Mucosa of descending colon (tissue), 3 donors: Measurements from ENCODE around the gene PDS5A. TPM values are rescaled to one million over a fixed set of nuclear protein-coding genes. Genes with fewer than 3 reads are reported as not detected.

ENCODE experiments used
- ATAC-seq: fragments of 200-7000 bp; cut with Tn5 transposase; one replicate; pipeline ENCODE4 v1.9.1; 2020; ENCODE audit warnings: mild to moderate bottlenecking, moderate library complexity
- DNase-seq, 3 donors: peaks; one replicate each; pipeline ENCODE4 v3.0.0-alpha.2; 2020
- H3K36me3 ChIP-seq: fragments of 200-600 bp; one replicate; pipeline ENCODE4 v1.8.0; 2021; ENCODE audit warnings: low read depth, mild to moderate bottlenecking
- H3K4me1 ChIP-seq: fragments of 200-600 bp; one replicate; pipeline ENCODE4 v1.8.0; 2021; ENCODE audit warnings: low read depth, mild to moderate bottlenecking
- H3K4me3 ChIP-seq: fragments of 200-600 bp; one replicate; pipeline ENCODE4 v1.8.0; 2021; ENCODE audit warnings: mild to moderate bottlenecking
- H3K9me3 ChIP-seq: fragments of 200-600 bp; one replicate; pipeline ENCODE4 v1.8.0; 2021; ENCODE audit warnings: mild to moderate bottlenecking
- intact Hi-C, 2 donors: fragments of 100-400 bp; cut with DNase I in 1 of 2; cut with micrococcal nuclease in 1 of 2; formaldehyde crosslinking; loops; one replicate each; pipeline versions ENCODE4 v1.11.0 to v1.11.1; 2022; cut with DNase I, micrococcal nuclease
- total RNA-seq, 3 donors: library from RNA; stranded (reverse); fragmentation: NEBNext Ultra II Directional in 2 of 3; extraction: Animal tissue kit (Norgen Biotek cat#: 25700) in 2 of 3; gene quantifications; one replicate each; pipeline versions ENCODE4 v1.2.1 to v1.2.4, GENCODE V29; 2021 to 2023
- TF ChIP-seq, protein P1 (sequence below): fragments of 200-600 bp; IDR thresholded peaks from one replicate; pipeline ENCODE4 v1.8.0; 2022; ENCODE audit warnings: antibody characterized with exemption, mild to moderate bottlenecking
- donor health status: DM: no; HTN: no; CAD: no; lungs with moderate emphysema.
- donor health status: DM: no; HTN: no; CAD: no.
- donor health status: DM: no; HTN: yes; CAD: no.

PDS5A gene
- total RNA-seq, 3 donors from 2014 or later = 53.4 to 68.3 (median 64.7) TPM

DNA sequence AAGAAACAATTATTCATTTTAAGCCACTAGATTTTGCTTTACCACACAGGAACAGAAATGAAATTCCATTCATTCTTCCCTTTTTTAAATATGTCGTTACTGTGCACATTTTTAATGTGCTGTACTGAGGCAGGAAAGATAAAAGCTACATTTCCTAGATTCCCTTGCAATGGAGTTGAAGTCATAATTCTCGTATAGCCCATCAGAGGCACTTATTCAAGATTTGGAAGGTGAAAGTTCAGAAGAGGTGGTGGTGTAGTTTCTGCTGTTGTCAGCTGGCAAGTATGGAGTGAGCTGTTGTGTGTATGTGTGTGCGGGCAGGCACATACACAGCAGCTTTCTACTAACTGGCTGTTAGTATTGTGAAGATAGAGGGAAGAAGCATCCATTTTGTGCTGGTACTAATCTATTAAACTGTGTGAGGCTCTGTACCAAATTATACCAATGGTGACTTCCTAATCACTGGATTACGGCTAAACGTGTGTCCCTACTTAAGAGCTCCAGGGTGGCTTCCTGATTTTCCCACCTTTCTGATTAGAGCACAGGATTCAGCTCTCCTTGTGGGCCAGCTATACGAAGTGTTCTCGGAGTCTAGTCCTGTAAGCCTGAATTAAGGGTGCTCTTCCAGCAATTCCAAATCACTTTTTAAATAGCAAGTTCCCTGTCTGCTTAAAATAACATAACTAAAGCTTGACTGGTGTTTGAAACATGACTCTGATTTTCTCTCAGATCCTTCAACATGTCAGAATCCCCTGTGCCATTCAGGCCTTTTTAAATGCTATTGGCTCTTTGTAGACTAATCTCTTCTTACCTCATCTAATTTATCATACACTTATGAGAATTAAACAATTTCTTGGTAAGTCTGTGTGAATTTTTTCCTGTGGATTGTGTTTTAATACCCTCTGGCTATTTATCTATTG, 43.8 kb downstream of the PDS5A start:
- H3K4me3 ChIP-seq = no peak overlapping the region
- H3K4me1 ChIP-seq = peaks cover 16% of the 10 kb centered on the region
- TF ChIP-seq, protein P1, sequence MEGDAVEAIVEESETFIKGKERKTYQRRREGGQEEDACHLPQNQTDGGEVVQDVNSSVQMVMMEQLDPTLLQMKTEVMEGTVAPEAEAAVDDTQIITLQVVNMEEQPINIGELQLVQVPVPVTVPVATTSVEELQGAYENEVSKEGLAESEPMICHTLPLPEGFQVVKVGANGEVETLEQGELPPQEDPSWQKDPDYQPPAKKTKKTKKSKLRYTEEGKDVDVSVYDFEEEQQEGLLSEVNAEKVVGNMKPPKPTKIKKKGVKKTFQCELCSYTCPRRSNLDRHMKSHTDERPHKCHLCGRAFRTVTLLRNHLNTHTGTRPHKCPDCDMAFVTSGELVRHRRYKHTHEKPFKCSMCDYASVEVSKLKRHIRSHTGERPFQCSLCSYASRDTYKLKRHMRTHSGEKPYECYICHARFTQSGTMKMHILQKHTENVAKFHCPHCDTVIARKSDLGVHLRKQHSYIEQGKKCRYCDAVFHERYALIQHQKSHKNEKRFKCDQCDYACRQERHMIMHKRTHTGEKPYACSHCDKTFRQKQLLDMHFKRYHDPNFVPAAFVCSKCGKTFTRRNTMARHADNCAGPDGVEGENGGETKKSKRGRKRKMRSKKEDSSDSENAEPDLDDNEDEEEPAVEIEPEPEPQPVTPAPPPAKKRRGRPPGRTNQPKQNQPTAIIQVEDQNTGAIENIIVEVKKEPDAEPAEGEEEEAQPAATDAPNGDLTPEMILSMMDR = no peak
- no peak for ATAC-seq
- H3K36me3 ChIP-seq = no peaks in the 10 kb centered on the region
- DNase-seq = no peak
- no peaks in the 10 kb centered on the region for H3K9me3 ChIP-seq
- intact Hi-C loops = no loop called here

DNA sequence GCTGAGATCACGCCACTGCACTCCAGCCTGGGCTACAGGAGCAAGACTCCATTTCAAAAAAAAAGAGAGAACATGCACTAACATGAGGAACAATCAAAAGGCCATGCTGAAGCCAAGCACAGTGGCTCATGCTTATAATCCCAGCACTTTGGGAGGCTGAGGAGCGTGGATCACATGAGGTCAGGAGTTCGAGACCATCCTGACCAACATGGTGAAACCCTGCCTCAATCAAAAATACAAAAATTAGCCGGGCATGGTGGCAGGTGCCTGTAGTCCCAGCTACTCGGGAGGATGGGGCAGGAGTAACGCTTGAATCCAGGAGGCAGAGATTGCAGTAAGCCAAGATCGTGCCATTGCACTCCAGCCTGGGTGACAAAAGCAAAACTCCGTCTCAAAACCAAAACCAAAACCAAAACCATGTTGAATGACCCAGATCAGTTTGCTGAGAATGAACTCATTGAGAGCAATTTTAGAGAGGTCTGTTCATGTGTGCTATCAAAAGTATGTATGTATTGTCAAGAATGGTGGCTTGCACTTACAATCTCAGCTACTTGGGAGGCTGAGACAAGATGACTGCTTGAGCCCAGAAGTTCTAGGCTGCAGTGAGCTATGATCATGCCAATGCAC, 44.8 kb downstream of the PDS5A start:
- DNase-seq (no peak), ATAC-seq (peak; percentile 32)
- TF ChIP-seq, protein P1 = no peak
- Histone ChIP-seq H3K9me3 (no peaks in the 10 kb centered on the region), H3K4me3 (no peak overlapping the region), H3K36me3 (no peaks in the 10 kb centered on the region), H3K4me1 (peaks cover 16% of the 10 kb centered on the region)
- intact Hi-C loops = no loop called here

DNA sequence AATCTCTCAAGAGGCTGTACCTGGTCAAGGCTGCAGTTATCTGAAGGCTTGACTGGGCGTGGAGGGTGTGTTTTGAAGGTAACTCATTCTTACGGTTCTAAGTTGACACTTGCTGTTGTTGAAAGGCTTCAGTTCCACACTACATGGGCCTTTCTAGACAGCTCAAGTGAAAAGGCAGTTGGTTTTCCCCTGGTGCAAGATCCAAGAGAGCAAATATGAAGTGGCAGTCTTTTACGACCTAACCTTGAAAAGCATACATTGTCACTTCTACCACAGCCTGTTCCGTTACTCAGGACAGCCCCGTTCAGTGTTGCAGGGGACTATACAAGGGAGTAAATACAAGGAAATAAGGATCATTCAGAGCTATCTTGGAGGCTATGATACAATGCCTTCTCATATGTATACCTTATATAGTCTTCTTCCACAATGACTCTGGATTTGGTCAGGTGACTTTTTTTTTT, 46.2 kb downstream of the PDS5A start:
- intact Hi-C loops = no loop called here
- Histone ChIP-seq H3K4me1 (peaks cover 16% of the 10 kb centered on the region), H3K4me3 (no peak overlapping the region), H3K36me3 (no peaks in the 10 kb centered on the region), H3K9me3 (no peaks in the 10 kb centered on the region)
- TF ChIP-seq, protein P1 = no peak
- ATAC-seq = peak; percentile 89
- DNase-seq = peak in 1 of 3 donors; percentile 28

DNA sequence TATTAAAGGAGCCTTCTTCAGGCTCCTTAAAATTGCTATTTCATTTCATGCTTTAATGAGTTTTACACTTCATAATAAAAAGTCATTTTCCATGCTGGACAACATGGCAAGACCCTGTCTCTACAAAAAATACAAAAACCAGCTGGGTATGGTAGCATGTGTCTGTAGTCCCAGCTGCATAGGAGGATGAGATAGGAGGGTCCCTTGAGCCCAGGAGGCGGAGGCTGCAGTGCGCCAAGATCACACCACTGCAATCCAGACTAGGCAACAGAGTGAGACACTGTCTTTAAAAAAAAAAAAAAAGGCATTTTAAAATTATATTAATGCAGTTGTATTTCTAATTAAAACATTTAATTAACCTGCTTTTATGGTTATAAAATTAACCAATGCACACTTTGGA, 49.2 kb downstream of the PDS5A start:
- ATAC-seq = no peak
- DNase-seq = no peak
- intact Hi-C loops = no loop called here
- TF ChIP-seq, protein P1 = no peak
- no peaks in the 10 kb centered on the region for H3K36me3 ChIP-seq
- H3K4me3 ChIP-seq = no peak overlapping the region
- no peaks in the 10 kb centered on the region for H3K9me3 ChIP-seq
- H3K4me1 ChIP-seq = peaks cover 12% of the 10 kb centered on the region

DNA sequence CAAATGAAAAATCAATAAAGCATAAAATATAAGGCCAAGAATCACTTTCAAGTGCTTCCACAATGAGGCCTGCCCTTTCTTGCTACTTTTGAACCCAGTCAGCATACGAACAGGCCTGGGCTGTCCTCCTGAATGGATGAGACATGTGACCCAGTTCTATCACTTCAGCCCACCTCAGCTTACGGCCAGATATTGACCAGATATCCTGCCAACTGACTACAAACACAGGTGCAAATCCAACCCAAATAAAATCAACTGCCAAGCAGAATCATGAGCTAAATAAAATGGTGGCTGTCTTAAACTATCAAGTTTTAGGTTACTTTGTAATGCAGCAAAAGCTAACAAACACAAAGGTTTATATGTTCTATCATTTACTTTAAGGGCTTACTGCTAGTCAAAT, 53.7 kb downstream of the PDS5A start:
- no peak for ATAC-seq
- Histone ChIP-seq H3K4me1 (peaks cover 5% of the 10 kb centered on the region), H3K36me3 (no peaks in the 10 kb centered on the region), H3K9me3 (no peaks in the 10 kb centered on the region), H3K4me3 (no peak overlapping the region)
- intact Hi-C loops = no loop called here
- DNase-seq = no peak
- TF ChIP-seq, protein P1 = no peak
